Heart right ventricle (tissue), 16 donors: ENCODE results near the gene LSAMP. TPM values are rescaled to one million over a fixed set of nuclear protein-coding genes. Genes with fewer than 3 reads are reported as not detected.

Experiments
- ATAC-seq, 8 donors: fragments of 200-7000 bp; cut with Tn5 transposase; one replicate each; pipeline ENCODE4 v1.9.1; 2020; ENCODE audit warnings: mild to moderate bottlenecking in 8 of 8, moderate library complexity in 8 of 8, moderate number of reproducible peaks in 1 of 8
- DNase-seq, 2 donors: peaks; one replicate each; pipeline ENCODE4 v3.0.0-alpha.2; 2020
- H3K27ac ChIP-seq, 10 donors: fragments of 200-600 bp; sonication (generic) in 2 of 10; one replicate each; pipeline versions ENCODE4 v1.5.0 to v1.8.0; 2020 to 2022; ENCODE audit warnings: mild to moderate bottlenecking in 3 of 10
- H3K27me3 ChIP-seq, 7 donors: fragments of 200-600 bp; one replicate each; pipeline ENCODE4 v1.8.0; 2021 to 2022; ENCODE audit warnings: mild to moderate bottlenecking in 2 of 7
- H3K36me3 ChIP-seq, 9 donors: fragments of 200-600 bp; sonication (generic) in 1 of 9; one replicate each; pipeline versions ENCODE4 v1.5.0 to v1.8.0; 2020 to 2022; ENCODE audit warnings: mild to moderate bottlenecking in 2 of 9
- H3K4me1 ChIP-seq, 9 donors: fragments of 200-600 bp; sonication (generic) in 1 of 9; one replicate each; pipeline versions ENCODE4 v1.5.0 to v1.8.0; 2020 to 2022; ENCODE audit warnings: mild to moderate bottlenecking in 4 of 9
- H3K4me3 ChIP-seq, 10 donors: fragments of 200-600 bp; sonication (generic) in 2 of 10; one replicate each; pipeline versions ENCODE4 v1.5.0 to v1.8.0; 2020 to 2022; ENCODE audit warnings: mild to moderate bottlenecking in 7 of 10, moderate library complexity in 2 of 10
- H3K9me3 ChIP-seq, 11 donors: fragments of 200-600 bp in 10 of 11; sonication (generic) in 2 of 11; one replicate each; pipeline versions ENCODE4 v1.5.0 to v1.8.0; 2013 to 2022; ENCODE audit warnings: mild to moderate bottlenecking in 2 of 11, control low read depth in 1 of 11, moderate library complexity in 1 of 11
- WGBS, 2 donors: extraction: QIAGEN DNeasy Blood & Tissue Kit; methylation state at CpG; one replicate each; pipeline ENCODE4 v1.1.7; 2013; ENCODE audit warnings: inconsistent platforms in 1 of 2; 5-methylcytosine and 5-hydroxymethylcytosine counted together
- intact Hi-C, 10 donors: fragments of 100-400 bp; cut with DNase I; formaldehyde crosslinking; loops; one replicate each; pipeline versions ENCODE4 v1.11.1 to v1.14.2; 2022
- polyA plus RNA-seq, 2 donors: library from polyadenylated mRNA; stranded (reverse); fragments of 200-250 nt; gene quantifications; one replicate each; pipeline ENCODE4 v1.2.3, GENCODE V29; 2013
- total RNA-seq, 10 donors: library from RNA; stranded (reverse); fragmentation: NEBNext Ultra II Directional in 3 of 10; extraction: Animal tissue kit (Norgen Biotek cat#: 25700) in 3 of 10; gene quantifications; one replicate each; pipeline versions ENCODE4 v1.2.1 to v1.2.4, GENCODE V29; 2021 to 2023
- TF ChIP-seq, protein P1 (sequence below), 9 donors: fragments of 200-600 bp; sonication (generic) in 2 of 9; IDR thresholded peaks; one replicate each; pipeline versions ENCODE4 v1.5.0 to v1.8.0; 2021 to 2022; ENCODE audit warnings: antibody characterized with exemption in 9 of 9, mild to moderate bottlenecking in 5 of 9, moderate library complexity in 1 of 9
- donor health status: Arrhythmogenic right ventricular cardiomyopathy.
- donor health status: ischemic (EF 13 %, LVEDD 7.1; RV severe dilation, severe dysfunction).
- donor health status: healthy with polysubstance abuse.
- donor health status: DM: no; HTN: yes; CAD: no.
- donor health status: DM: no; HTN: no; CAD: no.
- donor health status: ischemic (EF 25% LVEDD 6.9; RV normal size, moderate dysfunction).
- donor health status: ischemic (EF 25% LVEDD 5.7; RV mildly dilated, moderate dysfunction).
- donor health status: healthy.
- donor health status: DM: yes; HTN: yes; CAD: no.
- donor health status: Ischemic cardiomyopathy.
- donor health status: ischemic (EF 35%, LVEDD 5.7; RV mildly dilated, moderate dysfunction).
- donor health status: nonischemic (EF 11% LVEDD 7.7; RV severe dilation, severe dysfunction).
- donor health status: DM: yes; HTN: yes; CAD: no.
- donor health status: PGD.
- donor health status: ischemic (EF 29% LVEDD 5.4; RV normal size, mild dysfunction).
- donor health status: nonischemic (EF 23%, LVEDD 6.1; RV moderate dilation, normal function).

The LSAMP gene
- total and polyA plus RNA-seq, 12 donors, result 0.51 to 9.0 (median 5.4) TPM

DNA sequence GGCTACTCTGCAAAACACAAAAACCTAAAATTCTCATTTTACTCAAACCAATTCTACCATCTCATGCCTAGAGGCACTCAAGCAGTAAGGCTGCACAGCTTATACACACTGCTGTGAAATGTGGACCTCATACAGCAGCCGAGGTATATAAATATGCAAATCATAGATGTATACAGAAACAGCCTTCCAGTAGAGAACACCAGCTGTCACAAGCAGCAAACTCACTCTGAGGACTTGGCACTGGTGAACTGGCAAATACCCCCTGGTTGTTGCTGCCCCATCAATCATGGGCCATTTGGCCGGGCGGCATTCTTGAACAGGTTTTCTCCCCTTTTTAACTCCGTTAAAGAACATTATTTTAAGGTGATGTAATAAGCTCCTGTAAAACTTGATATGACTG lies 378.0 kb downstream of the LSAMP start:
- WGBS, 2 donors, result 76 to 78% methylated on average over 4 of the region's 4 CpGs
- intact Hi-C loops, result no loop called here
- no peaks in the 10 kb centered on the region for H3K27me3 ChIP-seq
- no peak overlapping the region for H3K27ac ChIP-seq
- no peaks in the 10 kb centered on the region for H3K9me3 ChIP-seq
- H3K4me1 ChIP-seq, result no peaks in the 10 kb centered on the region
- no peaks in the 10 kb centered on the region for H3K36me3 ChIP-seq
- no peak for ATAC-seq
- no peak overlapping the region for H3K4me3 ChIP-seq
- no peak for DNase-seq
- TF ChIP-seq, protein P1, sequence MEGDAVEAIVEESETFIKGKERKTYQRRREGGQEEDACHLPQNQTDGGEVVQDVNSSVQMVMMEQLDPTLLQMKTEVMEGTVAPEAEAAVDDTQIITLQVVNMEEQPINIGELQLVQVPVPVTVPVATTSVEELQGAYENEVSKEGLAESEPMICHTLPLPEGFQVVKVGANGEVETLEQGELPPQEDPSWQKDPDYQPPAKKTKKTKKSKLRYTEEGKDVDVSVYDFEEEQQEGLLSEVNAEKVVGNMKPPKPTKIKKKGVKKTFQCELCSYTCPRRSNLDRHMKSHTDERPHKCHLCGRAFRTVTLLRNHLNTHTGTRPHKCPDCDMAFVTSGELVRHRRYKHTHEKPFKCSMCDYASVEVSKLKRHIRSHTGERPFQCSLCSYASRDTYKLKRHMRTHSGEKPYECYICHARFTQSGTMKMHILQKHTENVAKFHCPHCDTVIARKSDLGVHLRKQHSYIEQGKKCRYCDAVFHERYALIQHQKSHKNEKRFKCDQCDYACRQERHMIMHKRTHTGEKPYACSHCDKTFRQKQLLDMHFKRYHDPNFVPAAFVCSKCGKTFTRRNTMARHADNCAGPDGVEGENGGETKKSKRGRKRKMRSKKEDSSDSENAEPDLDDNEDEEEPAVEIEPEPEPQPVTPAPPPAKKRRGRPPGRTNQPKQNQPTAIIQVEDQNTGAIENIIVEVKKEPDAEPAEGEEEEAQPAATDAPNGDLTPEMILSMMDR (IDR thresholded peaks at IDR 0.05), result no peak

DNA sequence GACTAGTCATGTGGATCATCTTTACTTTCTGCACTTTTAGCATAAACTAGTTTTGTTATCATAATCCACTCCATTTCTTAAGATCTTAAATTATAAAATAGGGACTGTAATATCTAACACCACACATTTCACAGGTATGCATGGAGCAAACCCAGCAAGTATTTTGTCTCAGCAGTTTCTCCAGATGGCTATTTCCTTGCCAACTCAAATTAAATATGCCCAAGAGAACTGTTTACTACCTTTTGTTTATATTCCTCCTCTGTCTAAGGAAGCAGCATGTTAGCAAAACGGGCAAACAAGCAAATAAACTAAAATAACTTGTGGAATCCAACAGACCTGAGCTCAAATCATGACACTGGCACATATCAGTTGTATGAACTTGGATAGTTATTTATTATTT lies 379.8 kb downstream of the LSAMP start:
- no peak for ATAC-seq
- 61 to 64% methylated on average over 1 of the region's 1 CpG for WGBS, 2 donors
- TF ChIP-seq, protein P1 (IDR thresholded peaks at IDR 0.05), result no peak

DNA sequence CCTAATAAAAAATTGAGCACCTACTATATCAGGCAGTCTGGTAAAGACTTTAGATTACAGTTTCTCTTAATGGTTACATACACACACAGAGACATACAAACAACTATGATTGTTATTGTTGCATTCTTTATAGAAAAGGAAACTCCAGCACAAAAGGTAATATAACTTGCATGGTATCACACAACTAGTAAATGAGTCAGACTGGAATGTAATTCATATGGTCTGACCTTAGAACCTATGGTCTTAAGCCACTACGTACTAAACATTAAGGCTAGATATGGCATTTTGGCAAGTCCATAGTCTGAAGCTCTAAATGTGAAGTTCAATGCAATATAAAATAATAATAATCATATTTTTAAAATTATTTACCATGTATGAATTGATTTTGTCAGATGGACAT lies 380.6 kb downstream of the LSAMP start:
- H3K4me1 ChIP-seq, result no peaks in the 10 kb centered on the region
- TF ChIP-seq, protein P1 (IDR thresholded peaks at IDR 0.05), result no peak
- WGBS, 2 donors, result 87 to 90% methylated on average over 1 of the region's 1 CpG
- no peak overlapping the region for H3K4me3 ChIP-seq
- no peak overlapping the region for H3K27ac ChIP-seq
- intact Hi-C loops, result no loop called here
- ATAC-seq, result no peak
- no peaks in the 10 kb centered on the region for H3K9me3 ChIP-seq
- DNase-seq, result no peak
- H3K36me3 ChIP-seq, result no peaks in the 10 kb centered on the region
- H3K27me3 ChIP-seq, result no peaks in the 10 kb centered on the region

More for the DNA sequence above, 379.8 kb downstream of the LSAMP start:
- Histone ChIP-seq H3K9me3 (no peaks in the 10 kb centered on the region), H3K36me3 (no peaks in the 10 kb centered on the region), H3K27me3 (no peaks in the 10 kb centered on the region), H3K4me3 (no peak overlapping the region), H3K4me1 (no peaks in the 10 kb centered on the region), H3K27ac (no peak overlapping the region)
- intact Hi-C loops, result no loop called here
- DNase-seq, result no peak

DNA sequence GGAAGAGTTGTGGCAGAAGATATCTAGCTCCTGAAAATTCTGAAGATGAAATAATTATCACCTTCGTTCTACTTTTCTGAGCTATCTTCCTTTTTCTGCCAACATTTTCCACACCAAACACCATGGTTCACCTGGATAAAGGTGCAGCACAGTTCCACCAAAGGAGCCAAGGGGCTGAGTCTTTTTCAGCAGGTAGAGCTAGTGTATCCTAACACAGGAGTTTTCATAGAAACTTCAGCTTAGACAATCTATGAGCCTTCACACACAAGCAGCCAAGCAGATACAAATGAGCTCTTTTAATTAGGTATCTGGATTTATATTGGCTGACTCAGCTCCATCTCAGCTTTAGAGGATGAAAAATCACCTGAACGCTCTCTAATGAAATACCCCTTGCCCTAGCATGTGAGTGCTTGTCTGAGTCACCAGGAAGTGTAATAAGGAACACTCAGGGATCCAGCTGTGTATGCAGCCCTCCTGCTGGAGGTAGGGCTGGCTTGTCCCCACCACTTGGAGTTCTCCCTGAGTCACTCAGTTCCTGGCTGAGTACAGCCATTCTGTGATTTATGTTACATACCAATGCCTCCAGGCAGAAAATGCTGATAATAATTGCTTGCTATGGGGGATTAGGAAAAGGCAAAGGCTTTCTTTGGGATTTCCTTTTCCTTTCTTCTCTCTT lies 385.7 kb downstream of the LSAMP start:
- no peak overlapping the region for H3K4me3 ChIP-seq
- DNase-seq (no peak), ATAC-seq (no peak)
- H3K27ac ChIP-seq, result no peak overlapping the region
- TF ChIP-seq, protein P1 (IDR thresholded peaks at IDR 0.05), result no peak
- H3K9me3 ChIP-seq, result no peaks in the 10 kb centered on the region
- WGBS, 2 donors, result 69 to 74% methylated on average over 2 of the region's 2 CpGs
- no peaks in the 10 kb centered on the region for H3K4me1 ChIP-seq
- H3K27me3 ChIP-seq, result no peaks in the 10 kb centered on the region
- intact Hi-C loops, result no loop called here
- H3K36me3 ChIP-seq, result no peaks in the 10 kb centered on the region
